ENCODE data around the gene TAOK1.

Gene TAOK1

GRCh38 chr17:29570521-29570920 lies 180.4 kb downstream of the TAOK1 start:
- TF ChIP-seq SPI1 (IDR thresholded peaks at IDR 0.05; ENCODE audit: borderline replicate concordance, low read depth) (no peak), POLR2AphosphoS5 (IDR thresholded peaks at IDR 0.05; ENCODE audit: low read depth) (no peak), GABPA (IDR thresholded peaks at IDR 0.05; ENCODE audit: low read depth) (no peak)
- TF ChIP-seq, protein P1, sequence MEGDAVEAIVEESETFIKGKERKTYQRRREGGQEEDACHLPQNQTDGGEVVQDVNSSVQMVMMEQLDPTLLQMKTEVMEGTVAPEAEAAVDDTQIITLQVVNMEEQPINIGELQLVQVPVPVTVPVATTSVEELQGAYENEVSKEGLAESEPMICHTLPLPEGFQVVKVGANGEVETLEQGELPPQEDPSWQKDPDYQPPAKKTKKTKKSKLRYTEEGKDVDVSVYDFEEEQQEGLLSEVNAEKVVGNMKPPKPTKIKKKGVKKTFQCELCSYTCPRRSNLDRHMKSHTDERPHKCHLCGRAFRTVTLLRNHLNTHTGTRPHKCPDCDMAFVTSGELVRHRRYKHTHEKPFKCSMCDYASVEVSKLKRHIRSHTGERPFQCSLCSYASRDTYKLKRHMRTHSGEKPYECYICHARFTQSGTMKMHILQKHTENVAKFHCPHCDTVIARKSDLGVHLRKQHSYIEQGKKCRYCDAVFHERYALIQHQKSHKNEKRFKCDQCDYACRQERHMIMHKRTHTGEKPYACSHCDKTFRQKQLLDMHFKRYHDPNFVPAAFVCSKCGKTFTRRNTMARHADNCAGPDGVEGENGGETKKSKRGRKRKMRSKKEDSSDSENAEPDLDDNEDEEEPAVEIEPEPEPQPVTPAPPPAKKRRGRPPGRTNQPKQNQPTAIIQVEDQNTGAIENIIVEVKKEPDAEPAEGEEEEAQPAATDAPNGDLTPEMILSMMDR (IDR thresholded peaks at IDR 0.05; ENCODE audit: insufficient read depth, low read length): no peak
- TF ChIP-seq, protein P2, sequence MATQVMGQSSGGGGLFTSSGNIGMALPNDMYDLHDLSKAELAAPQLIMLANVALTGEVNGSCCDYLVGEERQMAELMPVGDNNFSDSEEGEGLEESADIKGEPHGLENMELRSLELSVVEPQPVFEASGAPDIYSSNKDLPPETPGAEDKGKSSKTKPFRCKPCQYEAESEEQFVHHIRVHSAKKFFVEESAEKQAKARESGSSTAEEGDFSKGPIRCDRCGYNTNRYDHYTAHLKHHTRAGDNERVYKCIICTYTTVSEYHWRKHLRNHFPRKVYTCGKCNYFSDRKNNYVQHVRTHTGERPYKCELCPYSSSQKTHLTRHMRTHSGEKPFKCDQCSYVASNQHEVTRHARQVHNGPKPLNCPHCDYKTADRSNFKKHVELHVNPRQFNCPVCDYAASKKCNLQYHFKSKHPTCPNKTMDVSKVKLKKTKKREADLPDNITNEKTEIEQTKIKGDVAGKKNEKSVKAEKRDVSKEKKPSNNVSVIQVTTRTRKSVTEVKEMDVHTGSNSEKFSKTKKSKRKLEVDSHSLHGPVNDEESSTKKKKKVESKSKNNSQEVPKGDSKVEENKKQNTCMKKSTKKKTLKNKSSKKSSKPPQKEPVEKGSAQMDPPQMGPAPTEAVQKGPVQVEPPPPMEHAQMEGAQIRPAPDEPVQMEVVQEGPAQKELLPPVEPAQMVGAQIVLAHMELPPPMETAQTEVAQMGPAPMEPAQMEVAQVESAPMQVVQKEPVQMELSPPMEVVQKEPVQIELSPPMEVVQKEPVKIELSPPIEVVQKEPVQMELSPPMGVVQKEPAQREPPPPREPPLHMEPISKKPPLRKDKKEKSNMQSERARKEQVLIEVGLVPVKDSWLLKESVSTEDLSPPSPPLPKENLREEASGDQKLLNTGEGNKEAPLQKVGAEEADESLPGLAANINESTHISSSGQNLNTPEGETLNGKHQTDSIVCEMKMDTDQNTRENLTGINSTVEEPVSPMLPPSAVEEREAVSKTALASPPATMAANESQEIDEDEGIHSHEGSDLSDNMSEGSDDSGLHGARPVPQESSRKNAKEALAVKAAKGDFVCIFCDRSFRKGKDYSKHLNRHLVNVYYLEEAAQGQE (IDR thresholded peaks at IDR 0.05; ENCODE audit: insufficient replicate concordance, low read depth): no peak
- Histone ChIP-seq H3K27me3 (ENCODE audit: insufficient read depth, poor library complexity, severe bottlenecking) (no peaks in the 10 kb centered on the region), H3K4me3 (replicated peaks; ENCODE audit: insufficient read depth, low read length) (no peak overlapping the region), H3K27ac (replicated peaks) (no peak overlapping the region)
- no peak for DNase-seq (ENCODE audit: low read depth in 1 of 2, low spot score in 1 of 2)

DNA sequence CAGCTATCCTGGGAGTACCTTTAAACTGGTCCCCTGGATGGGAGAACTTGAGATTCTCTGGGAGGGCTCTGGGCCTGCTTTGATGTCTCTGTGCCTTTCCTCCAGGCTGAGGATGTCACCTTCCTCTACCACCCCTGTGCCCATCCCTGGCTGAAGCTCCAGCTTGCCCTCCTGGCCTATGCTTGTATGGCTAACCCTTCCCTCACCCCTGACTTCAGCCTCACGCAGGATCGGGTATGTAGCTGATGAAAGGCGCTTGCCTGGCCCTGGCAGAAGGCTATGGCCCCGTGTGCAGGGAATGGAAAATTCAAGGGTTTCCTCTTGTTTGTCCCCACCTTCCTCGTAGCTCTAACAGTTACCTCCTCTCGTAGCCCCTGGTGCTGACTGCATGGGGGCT lies 181.3 kb downstream of the TAOK1 start:
- no peak for DNase-seq (ENCODE audit: low read depth in 1 of 2, low spot score in 1 of 2)
- H3K4me3 ChIP-seq (replicated peaks; ENCODE audit: insufficient read depth, low read length): no peak overlapping the region
- TF ChIP-seq, protein P1 (IDR thresholded peaks at IDR 0.05; ENCODE audit: insufficient read depth, low read length): no peak
- TF ChIP-seq SPI1 (IDR thresholded peaks at IDR 0.05; ENCODE audit: borderline replicate concordance, low read depth) (no peak), GABPA (IDR thresholded peaks at IDR 0.05; ENCODE audit: low read depth) (no peak), POLR2AphosphoS5 (IDR thresholded peaks at IDR 0.05; ENCODE audit: low read depth) (no peak)
- TF ChIP-seq, protein P2 (IDR thresholded peaks at IDR 0.05; ENCODE audit: insufficient replicate concordance, low read depth): no peak
- no peak overlapping the region for H3K27ac ChIP-seq (replicated peaks)
- no peaks in the 10 kb centered on the region for H3K27me3 ChIP-seq (ENCODE audit: insufficient read depth, poor library complexity, severe bottlenecking)

- Histone ChIP-seq H3K4me3 (replicated peaks; ENCODE audit: insufficient read depth, low read length) (no peak overlapping the region), H3K27ac (replicated peaks) (no peak overlapping the region)
- DNase-seq (ENCODE audit: low read depth in 1 of 2, low spot score in 1 of 2): no peak
Measured at GRCh38 chr17:29571883-29572681, 181.9 kb downstream of the TAOK1 start.

More at GRCh38 chr17:29571883-29572681, 181.9 kb downstream of the TAOK1 start:
- TF ChIP-seq, protein P1 (IDR thresholded peaks at IDR 0.05; ENCODE audit: insufficient read depth, low read length): no peak
- TF ChIP-seq, protein P2 (IDR thresholded peaks at IDR 0.05; ENCODE audit: insufficient replicate concordance, low read depth): no peak
- TF ChIP-seq POLR2AphosphoS5 (IDR thresholded peaks at IDR 0.05; ENCODE audit: low read depth) (no peak), SPI1 (IDR thresholded peaks at IDR 0.05; ENCODE audit: borderline replicate concordance, low read depth) (no peak), GABPA (IDR thresholded peaks at IDR 0.05; ENCODE audit: low read depth) (no peak)
- H3K27me3 ChIP-seq (ENCODE audit: insufficient read depth, poor library complexity, severe bottlenecking): no peaks in the 10 kb centered on the region

Data from HL-60 (cell line).